ENCODE measurements around the gene B4GALT3.

The B4GALT3 gene

GRCh38 chr1:161162806-161163205 is 14.5 kb downstream of the B4GALT3 start:
- no peak for TF ChIP-seq CTCF (IDR thresholded peaks at IDR 0.05)
- Histone ChIP-seq H3K27me3 (no peaks in the 10 kb centered on the region), H3K4me1 (peaks cover 0 to 51% (median 40%) of the 10 kb centered on the region in 4 donors), H3K9me3 (no peaks in the 10 kb centered on the region), H3K36me3 (peaks cover 0 to 48% (median 15%) of the 10 kb centered on the region in 3 donors), H3K27ac (no peak overlapping the region), H3K4me3 (no peak overlapping the region)
- intact Hi-C loops (cut with DNase I; ENCODE audit: low total_unique reads), result no loop called here
- peak in 1 of 2 donors; percentile 60 for DNase-seq

GRCh38 chr1:161162052-161162451 is 15.3 kb downstream of the B4GALT3 start:
- no peaks in the 10 kb centered on the region for H3K27me3 ChIP-seq
- no peak overlapping the region for H3K27ac ChIP-seq
- H3K4me1 ChIP-seq, result peaks cover 0 to 47% (median 34%) of the 10 kb centered on the region in 4 donors
- DNase-seq, result peak in 1 of 2 donors; percentile 45
- H3K36me3 ChIP-seq, result peaks cover 0 to 56% (median 17%) of the 10 kb centered on the region in 3 donors
- intact Hi-C loops (cut with DNase I; ENCODE audit: low total_unique reads), result no loop called here
- H3K4me3 ChIP-seq, result no peak overlapping the region
- H3K9me3 ChIP-seq, result no peaks in the 10 kb centered on the region
- no peak for TF ChIP-seq CTCF (IDR thresholded peaks at IDR 0.05)

- no peaks in the 10 kb centered on the region for H3K9me3 ChIP-seq
- peaks cover 0 to 60% (median 21%) of the 10 kb centered on the region in 3 donors for H3K36me3 ChIP-seq
- intact Hi-C loops (cut with DNase I; ENCODE audit: low total_unique reads), result no loop called here
- peak in 1 of 2 donors; percentile 45 for DNase-seq
- no peak overlapping the region for H3K4me3 ChIP-seq
- peaks cover 0 to 43% (median 31%) of the 10 kb centered on the region in 4 donors for H3K4me1 ChIP-seq
- no peak for TF ChIP-seq CTCF (IDR thresholded peaks at IDR 0.05)
- no peak overlapping the region for H3K27ac ChIP-seq
- no peaks in the 10 kb centered on the region for H3K27me3 ChIP-seq
Observed at GRCh38 chr1:161161652-161162051, 15.7 kb downstream of the B4GALT3 start.

- Histone ChIP-seq H3K9me3 (no peaks in the 10 kb centered on the region), H3K27me3 (no peaks in the 10 kb centered on the region), H3K36me3 (peaks cover 0 to 60% (median 22%) of the 10 kb centered on the region in 3 donors), H3K27ac (peak overlapping the region in 1 of 2 donors; percentile 95), H3K4me1 (peaks cover 0 to 41% (median 31%) of the 10 kb centered on the region in 4 donors), H3K4me3 (peak overlapping the region in 1 of 2 donors; percentile 83)
- DNase-seq, result peak in 1 of 2 donors; percentile 63
- intact Hi-C loops (cut with DNase I; ENCODE audit: low total_unique reads), result no loop called here
- no peak for TF ChIP-seq CTCF (IDR thresholded peaks at IDR 0.05)
Observed at GRCh38 chr1:161160671-161161145, 16.6 kb downstream of the B4GALT3 start.

- intact Hi-C loops (cut with DNase I; ENCODE audit: low total_unique reads), result no loop called here
- TF ChIP-seq CTCF (IDR thresholded peaks at IDR 0.05), result no peak
- peaks cover 0 to 58% (median 22%) of the 10 kb centered on the region in 3 donors for H3K36me3 ChIP-seq
- no peaks in the 10 kb centered on the region for H3K9me3 ChIP-seq
- H3K27ac ChIP-seq, result peak overlapping the region; percentile 90 to 95
- H3K27me3 ChIP-seq, result no peaks in the 10 kb centered on the region
- peak overlapping the region; percentile 83 to 92 for H3K4me3 ChIP-seq
- peaks cover 0 to 39% (median 29%) of the 10 kb centered on the region in 4 donors for H3K4me1 ChIP-seq
- DNase-seq, result no peak
Observed at GRCh38 chr1:161159913-161160243, 17.4 kb downstream of the B4GALT3 start.
